Measurements from ENCODE around the gene ARHGEF10L.

Gene ARHGEF10L

GRCh38 chr1:17510138-17510537 lies 29.4 kb upstream of the ARHGEF10L start:
- Histone ChIP-seq H2BK120ac (ENCODE audit: low read depth, low read length) (no peak overlapping the region), H4K8ac (ENCODE audit: low read length) (no peak overlapping the region), H3K4me2 (ENCODE audit: low read length, poor library complexity, severe bottlenecking) (no peak overlapping the region), H3K9ac (ENCODE audit: low read length) (no peak overlapping the region), H2BK12ac (ENCODE audit: low read length in 2 of 2) (no peak overlapping the region), H3K9me3 (ENCODE audit: control insufficient read depth, low read length) (no peaks in the 10 kb centered on the region), H3K79me1 (replicated peaks; ENCODE audit: low read length, poor library complexity, severe bottlenecking) (no peaks in the 10 kb centered on the region), H3K4ac (ENCODE audit: low read depth in 1 of 2, low read length in 2 of 2) (no peak overlapping the region), H3K36me3 (ENCODE audit: control insufficient read depth in 1 of 2, insufficient read depth in 2 of 2, low read depth in 1 of 2, low read length in 2 of 2) (no peaks in the 10 kb centered on the region), H2BK5ac (ENCODE audit: low read depth, low read length, poor library complexity, severe bottlenecking) (no peak overlapping the region), H3K27me3 (ENCODE audit: control insufficient read depth in 1 of 2, insufficient read depth in 1 of 2, low read length in 2 of 2) (peaks cover 11 to 12% of the 10 kb centered on the region in 2 experiments), H2AFZ (ENCODE audit: low read depth, low read length) (no peak overlapping the region), H4K91ac (ENCODE audit: low read length) (no peak overlapping the region), H3K4me1 (ENCODE audit: control insufficient read depth, insufficient read depth, low read depth, low read length) (peaks cover 1% of the 10 kb centered on the region), H3K18ac (ENCODE audit: low read depth in 1 of 2, low read length in 2 of 2) (no peak overlapping the region), H3K23ac (ENCODE audit: low read length in 2 of 2) (no peak overlapping the region), H2AK5ac (ENCODE audit: low read length, severe bottlenecking) (no peak overlapping the region), H3K27ac (ENCODE audit: low read length, poor library complexity, severe bottlenecking) (no peak overlapping the region), H2BK15ac (ENCODE audit: low read depth, poor library complexity, severe bottlenecking) (no peak overlapping the region), H3K14ac (ENCODE audit: low read length in 2 of 2) (no peak overlapping the region), H3K4me3 (ENCODE audit: insufficient read depth in 1 of 2, low read depth in 1 of 2, low read length in 2 of 2) (no peak overlapping the region)
- no peak for DNase-seq
- WGBS, result 95% methylated on average over 3 of the region's 3 CpGs

GRCh38 chr1:17511188-17511587 lies 28.3 kb upstream of the ARHGEF10L start:
- Histone ChIP-seq H2BK12ac (ENCODE audit: low read length in 2 of 2) (no peak overlapping the region), H3K79me1 (replicated peaks; ENCODE audit: low read length, poor library complexity, severe bottlenecking) (no peaks in the 10 kb centered on the region), H3K4me1 (ENCODE audit: control insufficient read depth, insufficient read depth, low read depth, low read length) (peaks cover 1% of the 10 kb centered on the region), H3K9me3 (ENCODE audit: control insufficient read depth, low read length) (no peaks in the 10 kb centered on the region), H3K4me3 (ENCODE audit: insufficient read depth in 1 of 2, low read depth in 1 of 2, low read length in 2 of 2) (no peak overlapping the region), H2BK120ac (ENCODE audit: low read depth, low read length) (no peak overlapping the region), H2AK5ac (ENCODE audit: low read length, severe bottlenecking) (no peak overlapping the region), H3K18ac (ENCODE audit: low read depth in 1 of 2, low read length in 2 of 2) (no peak overlapping the region), H3K27me3 (ENCODE audit: control insufficient read depth in 1 of 2, insufficient read depth in 1 of 2, low read length in 2 of 2) (peaks cover 15 to 19% of the 10 kb centered on the region in 2 experiments), H3K4ac (ENCODE audit: low read depth in 1 of 2, low read length in 2 of 2) (no peak overlapping the region), H2AFZ (ENCODE audit: low read depth, low read length) (no peak overlapping the region), H4K8ac (ENCODE audit: low read length) (no peak overlapping the region), H3K27ac (ENCODE audit: low read length, poor library complexity, severe bottlenecking) (no peak overlapping the region), H2BK15ac (ENCODE audit: low read depth, poor library complexity, severe bottlenecking) (no peak overlapping the region), H3K36me3 (ENCODE audit: control insufficient read depth in 1 of 2, insufficient read depth in 2 of 2, low read depth in 1 of 2, low read length in 2 of 2) (no peaks in the 10 kb centered on the region), H3K23ac (ENCODE audit: low read length in 2 of 2) (peak overlapping the region in 1 of 2 experiments; percentile 83), H3K14ac (ENCODE audit: low read length in 2 of 2) (no peak overlapping the region), H4K91ac (ENCODE audit: low read length) (no peak overlapping the region), H3K9ac (ENCODE audit: low read length) (no peak overlapping the region), H2BK5ac (ENCODE audit: low read depth, low read length, poor library complexity, severe bottlenecking) (no peak overlapping the region), H3K4me2 (ENCODE audit: low read length, poor library complexity, severe bottlenecking) (no peak overlapping the region)
- WGBS, result 74% methylated on average over 1 of the region's 2 CpGs
- no peak for DNase-seq

DNA sequence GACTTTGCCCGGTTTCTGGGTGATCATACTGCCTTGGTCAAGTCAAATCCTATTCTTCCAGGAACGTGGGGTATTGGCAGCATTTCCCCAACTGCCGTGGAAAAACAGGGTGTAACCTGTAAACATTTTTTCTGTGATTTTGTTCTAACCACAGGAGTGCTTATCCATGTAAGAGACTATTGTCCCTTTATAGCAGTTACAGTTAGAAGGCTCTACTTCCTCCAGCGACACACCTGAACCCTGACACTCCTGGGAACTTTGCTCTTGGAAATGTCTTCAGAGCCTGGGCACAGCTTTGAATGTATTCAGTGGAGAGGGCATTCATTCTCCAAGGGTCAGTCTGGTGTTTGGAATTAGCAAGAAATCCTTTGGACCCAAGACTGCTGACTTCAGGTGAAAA lies 26.4 kb upstream of the ARHGEF10L start:
- no peak overlapping the region for H4K8ac ChIP-seq (ENCODE audit: low read length)
- no peak overlapping the region for H2BK120ac ChIP-seq (ENCODE audit: low read depth, low read length)
- H3K18ac ChIP-seq (ENCODE audit: low read depth in 1 of 2, low read length in 2 of 2), result no peak overlapping the region
- H2AFZ ChIP-seq (ENCODE audit: low read depth, low read length), result no peak overlapping the region
- no peak overlapping the region for H3K14ac ChIP-seq (ENCODE audit: low read length in 2 of 2)
- no peak overlapping the region for H3K23ac ChIP-seq (ENCODE audit: low read length in 2 of 2)
- H2BK15ac ChIP-seq (ENCODE audit: low read depth, poor library complexity, severe bottlenecking), result no peak overlapping the region
- WGBS, result 89% methylated on average over 4 of the region's 4 CpGs
- no peaks in the 10 kb centered on the region for H3K36me3 ChIP-seq (ENCODE audit: control insufficient read depth in 1 of 2, insufficient read depth in 2 of 2, low read depth in 1 of 2, low read length in 2 of 2)
- H3K27ac ChIP-seq (ENCODE audit: low read length, poor library complexity, severe bottlenecking), result no peak overlapping the region
- no peak overlapping the region for H3K4me3 ChIP-seq (ENCODE audit: insufficient read depth in 1 of 2, low read depth in 1 of 2, low read length in 2 of 2)
- H3K9ac ChIP-seq (ENCODE audit: low read length), result no peak overlapping the region
- no peak overlapping the region for H3K4me2 ChIP-seq (ENCODE audit: low read length, poor library complexity, severe bottlenecking)
- DNase-seq, result no peak
- H3K9me3 ChIP-seq (ENCODE audit: control insufficient read depth, low read length), result no peaks in the 10 kb centered on the region
- H2BK5ac ChIP-seq (ENCODE audit: low read depth, low read length, poor library complexity, severe bottlenecking), result no peak overlapping the region
- H4K91ac ChIP-seq (ENCODE audit: low read length), result no peak overlapping the region
- peaks cover 3% of the 10 kb centered on the region for H3K4me1 ChIP-seq (ENCODE audit: control insufficient read depth, insufficient read depth, low read depth, low read length)
- no peak overlapping the region for H3K4ac ChIP-seq (ENCODE audit: low read depth in 1 of 2, low read length in 2 of 2)
- H2AK5ac ChIP-seq (ENCODE audit: low read length, severe bottlenecking), result no peak overlapping the region
- no peaks in the 10 kb centered on the region for H3K79me1 ChIP-seq (replicated peaks; ENCODE audit: low read length, poor library complexity, severe bottlenecking)
- H2BK12ac ChIP-seq (ENCODE audit: low read length in 2 of 2), result no peak overlapping the region
- peaks cover 22 to 27% of the 10 kb centered on the region in 2 experiments for H3K27me3 ChIP-seq (ENCODE audit: control insufficient read depth in 1 of 2, insufficient read depth in 1 of 2, low read length in 2 of 2)

- DNase-seq, result no peak
- Histone ChIP-seq H2BK12ac (ENCODE audit: low read length in 2 of 2) (no peak overlapping the region), H3K36me3 (ENCODE audit: control insufficient read depth in 1 of 2, insufficient read depth in 2 of 2, low read depth in 1 of 2, low read length in 2 of 2) (no peaks in the 10 kb centered on the region), H2BK5ac (ENCODE audit: low read depth, low read length, poor library complexity, severe bottlenecking) (no peak overlapping the region), H2BK15ac (ENCODE audit: low read depth, poor library complexity, severe bottlenecking) (no peak overlapping the region), H2BK120ac (ENCODE audit: low read depth, low read length) (no peak overlapping the region), H4K8ac (ENCODE audit: low read length) (no peak overlapping the region), H2AFZ (ENCODE audit: low read depth, low read length) (no peak overlapping the region), H3K27me3 (ENCODE audit: control insufficient read depth in 1 of 2, insufficient read depth in 1 of 2, low read length in 2 of 2) (peaks cover 18 to 27% of the 10 kb centered on the region in 2 experiments), H3K79me1 (replicated peaks; ENCODE audit: low read length, poor library complexity, severe bottlenecking) (no peaks in the 10 kb centered on the region), H3K9ac (ENCODE audit: low read length) (no peak overlapping the region), H3K23ac (ENCODE audit: low read length in 2 of 2) (no peak overlapping the region), H3K18ac (ENCODE audit: low read depth in 1 of 2, low read length in 2 of 2) (no peak overlapping the region), H3K4ac (ENCODE audit: low read depth in 1 of 2, low read length in 2 of 2) (no peak overlapping the region), H4K91ac (ENCODE audit: low read length) (no peak overlapping the region), H2AK5ac (ENCODE audit: low read length, severe bottlenecking) (no peak overlapping the region), H3K27ac (ENCODE audit: low read length, poor library complexity, severe bottlenecking) (no peak overlapping the region), H3K4me2 (ENCODE audit: low read length, poor library complexity, severe bottlenecking) (no peak overlapping the region), H3K14ac (ENCODE audit: low read length in 2 of 2) (no peak overlapping the region), H3K4me1 (ENCODE audit: control insufficient read depth, insufficient read depth, low read depth, low read length) (peaks cover 3% of the 10 kb centered on the region), H3K4me3 (ENCODE audit: insufficient read depth in 1 of 2, low read depth in 1 of 2, low read length in 2 of 2) (no peak overlapping the region), H3K9me3 (ENCODE audit: control insufficient read depth, low read length) (no peaks in the 10 kb centered on the region)
- WGBS, result 87% methylated on average over 10 of the region's 10 CpGs
Measured at GRCh38 chr1:17514776-17515175, 24.7 kb upstream of the ARHGEF10L start.
